H1 (cell line): ENCODE data around the gene PLCB4. TPM values are rescaled to one million over a fixed set of nuclear protein-coding genes. Genes with fewer than 3 reads are reported as not detected.
A peak's percentile ranks its signal among the peaks of the same experiment; 100 is the strongest.

Experiments used
- CTCF ChIA-PET: fragments of 300-600 bp; sonication (Branson Sonifier 250); formaldehyde crosslinking; loops from one replicate; lab custom pipeline; 2021; ENCODE audit not compliant: partially characterized antibody; lab: Charles Lee
- POLR2A ChIA-PET: fragments of 300-600 bp; sonication (Branson Sonifier 250); formaldehyde crosslinking; loops from one replicate; lab custom pipeline; 2021; ENCODE audit warnings: inconsistent platforms; ENCODE audit not compliant: partially characterized antibody; lab: Charles Lee
- DNase-seq, 2 experiments: peaks; one replicate each; pipeline versions ENCODE4 v3.0.0 to v3.0.0-alpha.2; 2010 to 2022; ENCODE audit warnings: low spot score in 2 of 2, low read depth in 1 of 2, mixed read lengths in 1 of 2
- FAIRE-seq: peaks from 2 replicates; lab custom pipeline; 2011; peaks lifted over from hg19 to GRCh38; lab: Jason Lieb, UNC
- H2AFZ ChIP-seq: 2 replicates; pipeline ENCODE4 v1.8.1; 2012; ENCODE audit warnings: low read length, inconsistent platforms
- H2AK5ac ChIP-seq: 2 replicates; pipeline ENCODE4 v1.6.1; 2013; ENCODE audit warnings: low read depth, low read length
- H2BK120ac ChIP-seq: replicated peaks from 2 replicates; pipeline ENCODE3; 2013; ENCODE audit warnings: low read depth, low read length, inconsistent platforms
- H2BK12ac ChIP-seq: 2 replicates; pipeline ENCODE4 v1.6.1; 2013; ENCODE audit warnings: low read depth, low read length
- H2BK15ac ChIP-seq: 2 replicates; pipeline ENCODE4 v1.6.1; 2013; ENCODE audit warnings: low read length
- H2BK20ac ChIP-seq: 2 replicates; pipeline ENCODE4 v1.6.1; 2013; ENCODE audit warnings: low read length
- H2BK5ac ChIP-seq: 2 replicates; pipeline ENCODE4 v1.6.1; 2013; ENCODE audit warnings: low read depth, low read length
- H3K14ac ChIP-seq: 2 replicates; pipeline ENCODE4 v1.6.1; 2013; ENCODE audit warnings: inconsistent platforms; ENCODE audit not compliant: insufficient read length
- H3K18ac ChIP-seq: 2 replicates; pipeline ENCODE4 v1.6.1; 2013; ENCODE audit warnings: low read length; ENCODE audit errors: extremely low read depth
- H3K23ac ChIP-seq: 2 replicates; pipeline ENCODE4 v1.6.1; 2013; ENCODE audit warnings: inconsistent platforms; ENCODE audit not compliant: insufficient read length
- H3K23me2 ChIP-seq: 2 replicates; pipeline ENCODE4 v1.6.1; 2013; ENCODE audit warnings: low read depth, low read length
- H3K27ac ChIP-seq: 2 replicates; pipeline ENCODE4 v1.6.1; 2011; ENCODE audit warnings: low read depth, low read length, inconsistent platforms
- H3K27me3 ChIP-seq, 4 experiments: replicated peaks in 1 of 4; 1 replicate in 1 of 4; 2 replicates in 3 of 4; pipeline versions ENCODE4 v1.6.1 to v1.8.1; 2011 to 2013; ENCODE audit warnings: low read length in 3 of 4, mild to moderate bottlenecking in 3 of 4, inconsistent platforms in 2 of 4, mixed read lengths in 2 of 4, moderate library complexity in 1 of 4; ENCODE audit not compliant: control insufficient read depth in 3 of 4, insufficient read depth in 3 of 4; ENCODE audit errors: extremely low read depth in 1 of 4
- H3K36me3 ChIP-seq, 4 experiments: 2 replicates each; pipeline versions ENCODE4 v1.6.1 to v1.8.1; 2011 to 2013; ENCODE audit warnings: mild to moderate bottlenecking in 4 of 4, low read length in 3 of 4, moderate library complexity in 2 of 4, control low read depth in 1 of 4, inconsistent platforms in 1 of 4; ENCODE audit not compliant: insufficient read depth in 4 of 4, control insufficient read depth in 2 of 4
- H3K4ac ChIP-seq: replicated peaks from 2 replicates; pipeline ENCODE3; 2013; ENCODE audit warnings: low read length, low read depth, mixed read lengths, inconsistent platforms; ENCODE audit not compliant: insufficient read length
- H3K4me1 ChIP-seq, 4 experiments: replicated peaks in 1 of 4; 1 replicate in 1 of 4; 2 replicates in 3 of 4; pipeline versions ENCODE4 v1.6.1 to v1.8.1; 2011 to 2013; ENCODE audit warnings: low read length in 3 of 4, inconsistent platforms in 2 of 4, mixed read lengths in 1 of 4; ENCODE audit not compliant: insufficient read depth in 4 of 4, control insufficient read depth in 3 of 4
- H3K4me2 ChIP-seq, 2 experiments: 2 replicates each; pipeline versions ENCODE4 v1.6.1 to v1.8.1; 2011 to 2013; ENCODE audit warnings: low read depth in 2 of 2, low read length in 2 of 2, control low read depth in 1 of 2, inconsistent platforms in 1 of 2, mild to moderate bottlenecking in 1 of 2; ENCODE audit not compliant: insufficient read depth in 1 of 2
- H3K4me3 ChIP-seq, 4 experiments: fragments of 200-600, 300-600 bp in 1 of 4; sonication (generic), shearing (Covaris generic), sonication (Bioruptor Twin) in 1 of 4; 2 replicates each; pipeline versions ENCODE4 v1.5.1 to v1.8.1; 2011 to 2016; ENCODE audit warnings: low read length in 4 of 4, low read depth in 3 of 4, control low read depth in 2 of 4, inconsistent platforms in 2 of 4, mild to moderate bottlenecking in 2 of 4, mixed read lengths in 1 of 4, moderate library complexity in 1 of 4; ENCODE audit not compliant: insufficient read depth in 2 of 4; ENCODE audit errors: extremely low read depth in 1 of 4
- H3K56ac ChIP-seq: replicated peaks from 2 replicates; pipeline ENCODE3; 2013; ENCODE audit warnings: low read depth, mild to moderate bottlenecking, mixed read lengths, low read length, inconsistent platforms; ENCODE audit not compliant: insufficient read length
- H3K79me1 ChIP-seq: 2 replicates; pipeline ENCODE4 v1.6.1; 2013; ENCODE audit warnings: low read depth, low read length, control low read depth
- H3K79me2 ChIP-seq, 2 experiments: 2 replicates each; pipeline versions ENCODE4 v1.6.1 to v1.8.1; 2012 to 2013; ENCODE audit warnings: low read length in 2 of 2, mild to moderate bottlenecking in 2 of 2, inconsistent platforms in 1 of 2; ENCODE audit not compliant: insufficient read depth in 2 of 2, control insufficient read depth in 1 of 2
- H3K9ac ChIP-seq, 4 experiments: replicated peaks in 1 of 4; 1 replicate in 1 of 4; 2 replicates in 3 of 4; pipeline versions ENCODE4 v1.6.1 to v1.8.1; 2011 to 2013; ENCODE audit warnings: low read depth in 3 of 4, low read length in 3 of 4, control low read depth in 2 of 4, mild to moderate bottlenecking in 2 of 4, moderate library complexity in 2 of 4, inconsistent platforms in 1 of 4; ENCODE audit errors: extremely low read depth in 1 of 4
- H3K9me3 ChIP-seq, 2 experiments: 2 replicates each; pipeline versions ENCODE4 v1.6.1 to v1.8.1; 2012 to 2013; ENCODE audit warnings: mild to moderate bottlenecking in 2 of 2, moderate library complexity in 2 of 2, control low read depth in 1 of 2, inconsistent platforms in 1 of 2, low read depth in 1 of 2, low read length in 1 of 2, mixed read lengths in 1 of 2; ENCODE audit not compliant: insufficient read depth in 2 of 2
- H4K20me1 ChIP-seq, 2 experiments: replicated peaks in 1 of 2; 2 replicates each; pipeline versions ENCODE3 to v1.8.1; 2011 to 2013; ENCODE audit warnings: inconsistent platforms in 2 of 2, low read length in 2 of 2, mild to moderate bottlenecking in 1 of 2; ENCODE audit not compliant: insufficient read depth in 2 of 2, control insufficient read depth in 1 of 2
- H4K5ac ChIP-seq: 2 replicates; pipeline ENCODE4 v1.6.1; 2013; ENCODE audit warnings: low read length, low read depth, mixed read lengths, inconsistent platforms; ENCODE audit not compliant: insufficient read length
- H4K8ac ChIP-seq: 2 replicates; pipeline ENCODE4 v1.8.0; 2013; ENCODE audit warnings: mild to moderate bottlenecking, moderate library complexity, low read length, inconsistent platforms; ENCODE audit not compliant: insufficient read depth; ENCODE audit errors: extremely low read depth
- H4K91ac ChIP-seq: replicated peaks from 2 replicates; pipeline ENCODE3; 2013; ENCODE audit warnings: low read length, mixed read lengths, inconsistent platforms; ENCODE audit not compliant: insufficient read length
- GTF2F1 ChIP-seq: IDR thresholded peaks from 2 replicates; pipeline ENCODE4 v1.6.1; 2012; ENCODE audit warnings: low read depth, low read length, improper control_type of control experiment, borderline replicate concordance
- RAD21 ChIP-seq, 2 experiments: IDR thresholded peaks in 1 of 2; conservative IDR thresholded peaks in 1 of 2; 2 replicates each; pipeline ENCODE4 v1.6.1; 2011; ENCODE audit warnings: low read depth in 2 of 2, low read length in 2 of 2, improper control_type of control experiment in 1 of 2, inconsistent platforms in 1 of 2, mild to moderate bottlenecking in 1 of 2, moderate library complexity in 1 of 2
- RNF2 ChIP-seq: fragments of 200-900, 300-1000 bp; sonication (generic); IDR thresholded peaks from 2 replicates; pipeline ENCODE4 v1.7.1; 2016; ENCODE audit warnings: borderline replicate concordance, low read depth, mild to moderate bottlenecking, antibody characterized with exemption, low read length; ENCODE audit not compliant: poor library complexity, severe bottlenecking; ENCODE audit errors: missing control alignments
- WGBS, 2 experiments: shearing (Covaris generic) in 1 of 2; methylation state at CpG; one replicate each; pipeline versions ENCODE4 v1.1.6 to v1.1.7; 2013 to 2015; ENCODE audit warnings: low lambda C conversion rate in 2 of 2, mixed read lengths in 2 of 2, inconsistent platforms in 1 of 2, low coverage in 1 of 2, missing lambda C conversion rate in 1 of 2; ENCODE audit not compliant: insufficient replicate concordance in 2 of 2, insufficient coverage in 1 of 2, insufficient read length in 1 of 2; ENCODE audit errors: extremely low coverage in 1 of 2, missing lambda C conversion rate in 1 of 2; 5-methylcytosine and 5-hydroxymethylcytosine counted together
- polyA plus RNA-seq, 7 experiments: library from polyadenylated mRNA; depleted of rRNA in 3 of 7; stranded (reverse) in 5 of 7; unstranded in 2 of 7; fragments of >200 nt in 5 of 7; fragments of 200-250 nt in 2 of 7; gene quantifications; 1 replicate in 5 of 7; 2 replicates in 1 of 7; 4 replicates in 1 of 7; pipeline versions ENCODE4 v1.2.1 to v1.2.3, GENCODE V29; 2011 to 2013; ENCODE audit warnings: missing spikeins in 2 of 7, mixed read lengths in 2 of 7
- total RNA-seq: library from RNA; stranded (reverse); fragmentation: NEBNext Ultra II Directional; extraction: Animal tissue kit (Norgen Biotek cat#: 25700); gene quantifications from 2 replicates; pipeline ENCODE4 v1.2.1, GENCODE V29; 2021
- TF ChIP-seq, protein P1 (sequence below), 3 experiments: IDR thresholded peaks; 1 replicate in 2 of 3; 2 replicates in 1 of 3; pipeline versions ENCODE4 v1.5.1 to v1.6.1; 2011; ENCODE audit warnings: low read length in 3 of 3, mild to moderate bottlenecking in 3 of 3, inconsistent platforms in 2 of 3, low read depth in 1 of 3, moderate library complexity in 1 of 3; ENCODE audit not compliant: insufficient read depth in 1 of 3; ENCODE audit errors: control extremely low read depth in 1 of 3

PLCB4 gene
- total and polyA plus RNA-seq, 2 of the 8 experiments (the other 6 are each of a cell fraction or from before 2014, with no cell fraction given): 3.2 to 14.1 TPM

DNA sequence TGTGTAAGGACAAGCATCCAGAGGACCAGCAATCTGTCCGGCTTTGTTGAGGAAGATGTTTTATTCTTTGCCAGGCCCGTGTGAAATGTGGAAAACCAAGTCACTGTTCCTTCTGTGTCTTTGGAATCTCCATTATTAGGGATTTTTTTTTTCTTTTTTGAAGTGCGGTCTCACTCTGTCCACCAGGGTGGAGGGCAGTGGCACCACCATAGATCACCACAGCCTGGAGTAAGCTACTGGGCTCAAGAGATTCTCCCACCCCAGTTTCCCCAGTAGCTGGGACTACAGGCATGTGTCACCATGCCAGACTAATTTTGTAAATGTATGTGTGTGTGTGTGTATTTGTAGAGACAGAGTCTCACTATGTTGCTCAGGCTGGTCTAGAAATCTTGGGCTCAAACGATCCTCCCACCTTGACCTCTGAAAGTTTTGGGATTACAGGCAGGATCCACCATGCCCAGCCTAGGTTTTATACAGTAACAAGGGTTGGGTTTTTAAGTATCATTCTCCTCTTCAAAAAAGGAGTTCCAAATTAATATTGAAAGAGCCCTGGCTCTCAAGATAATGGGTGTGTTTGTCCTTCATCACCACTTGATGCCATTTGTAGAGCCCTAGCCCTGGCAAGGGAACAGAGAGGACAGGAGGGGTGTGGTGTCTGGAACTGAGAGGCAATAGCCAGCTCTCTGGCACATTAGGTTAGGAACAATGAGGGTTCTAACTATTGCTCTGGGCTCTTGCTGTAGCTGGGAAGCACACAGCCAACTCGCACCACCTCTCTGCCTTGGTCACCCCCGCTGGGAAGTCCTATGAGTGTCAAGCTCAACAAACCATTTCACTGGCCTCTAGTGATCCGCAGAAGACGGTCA lies 448.6 kb downstream of the PLCB4 start:
- FAIRE-seq (peak; percentile 7), DNase-seq (no peak)
- H4K5ac ChIP-seq: no peak overlapping the region
- H3K36me3 ChIP-seq: no peaks in the 10 kb centered on the region
- H3K79me2 ChIP-seq: no peaks in the 10 kb centered on the region
- peaks cover 42 to 83% (median 65%) of the 10 kb centered on the region in 4 experiments for H3K27me3 ChIP-seq
- H3K27ac ChIP-seq: no peak overlapping the region
- H3K23ac ChIP-seq: no peak overlapping the region
- H4K8ac ChIP-seq: no peak overlapping the region
- no peaks in the 10 kb centered on the region for H3K79me1 ChIP-seq
- no peak overlapping the region for H3K9ac ChIP-seq
- H3K4me1 ChIP-seq: peaks cover 4 to 40% (median 20%) of the 10 kb centered on the region in 4 experiments; a peak in 6 of 7 replicates
- H3K4me2 ChIP-seq: no peak overlapping the region; a peak in 1 of 4 replicates
- H3K14ac ChIP-seq: no peak overlapping the region
- H3K9me3 ChIP-seq: no peaks in the 10 kb centered on the region
- H2BK15ac ChIP-seq: no peak overlapping the region
- no peak overlapping the region for H2BK20ac ChIP-seq
- 0 out of 2 replicates have a peak overlapping the region, but pooled peaks have one; percentile 43 for H2AK5ac ChIP-seq
- H2AFZ ChIP-seq: no peak overlapping the region
- no peak overlapping the region for H2BK120ac ChIP-seq
- H3K4me3 ChIP-seq: peak overlapping the region in 1 of 4 experiments; percentile 37; a peak in 1 of 8 replicates
- TF ChIP-seq RAD21 (IDR thresholded peaks at IDR 0.05 in 1 of 2, conservative IDR thresholded peaks at IDR 0.05 in 1 of 2; ENCODE audit: low read depth in 2 of 2, low read length in 2 of 2) (peak in 1 of 2 experiments; percentile 20; a peak in 1 of 4 replicates), GTF2F1 (no peak), RNF2 (peak; percentile 60)
- TF ChIP-seq, protein P1, sequence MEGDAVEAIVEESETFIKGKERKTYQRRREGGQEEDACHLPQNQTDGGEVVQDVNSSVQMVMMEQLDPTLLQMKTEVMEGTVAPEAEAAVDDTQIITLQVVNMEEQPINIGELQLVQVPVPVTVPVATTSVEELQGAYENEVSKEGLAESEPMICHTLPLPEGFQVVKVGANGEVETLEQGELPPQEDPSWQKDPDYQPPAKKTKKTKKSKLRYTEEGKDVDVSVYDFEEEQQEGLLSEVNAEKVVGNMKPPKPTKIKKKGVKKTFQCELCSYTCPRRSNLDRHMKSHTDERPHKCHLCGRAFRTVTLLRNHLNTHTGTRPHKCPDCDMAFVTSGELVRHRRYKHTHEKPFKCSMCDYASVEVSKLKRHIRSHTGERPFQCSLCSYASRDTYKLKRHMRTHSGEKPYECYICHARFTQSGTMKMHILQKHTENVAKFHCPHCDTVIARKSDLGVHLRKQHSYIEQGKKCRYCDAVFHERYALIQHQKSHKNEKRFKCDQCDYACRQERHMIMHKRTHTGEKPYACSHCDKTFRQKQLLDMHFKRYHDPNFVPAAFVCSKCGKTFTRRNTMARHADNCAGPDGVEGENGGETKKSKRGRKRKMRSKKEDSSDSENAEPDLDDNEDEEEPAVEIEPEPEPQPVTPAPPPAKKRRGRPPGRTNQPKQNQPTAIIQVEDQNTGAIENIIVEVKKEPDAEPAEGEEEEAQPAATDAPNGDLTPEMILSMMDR (IDR thresholded peaks at IDR 0.05; ENCODE audit: control extremely low read depth in 1 of 3, insufficient read depth in 1 of 3, low read depth in 1 of 3, low read length in 3 of 3): peak in 2 of 3 experiments; percentile 5 to 22; a peak in 1 of 4 replicates
- no peak overlapping the region for H2BK5ac ChIP-seq
- no peaks in the 10 kb centered on the region for H4K20me1 ChIP-seq
- no peak overlapping the region for H4K91ac ChIP-seq
- no peak overlapping the region for H3K4ac ChIP-seq
- ChIA-PET CTCF (interaction anchor here (1.0 to 10.5 kb wide), 6 partner anchors 13 to 101 kb away, joined by 3 to 79 read pairs (median 5); no protein-coding TSS in a partner anchor), POLR2A (interaction anchor here (1.0 to 1.1 kb wide), 2 partner anchors 12 to 56 kb away, joined by 3 to 4 read pairs; no protein-coding TSS in a partner anchor)
- H2BK12ac ChIP-seq: peak overlapping the region; percentile 56; the same call in 1 of the 2 replicates
- no peak overlapping the region for H3K56ac ChIP-seq
- 43% methylated on average over 8 of the region's 8 CpGs; no CpG with 5 or more reads in 1 of the 2 experiments for WGBS, 2 experiments
- no peak overlapping the region for H3K18ac ChIP-seq
- H3K23me2 ChIP-seq: peaks cover 14% of the 10 kb centered on the region; the same call in 1 of the 2 replicates
